CD14-positive monocyte (primary cell): Measurements from ENCODE around the gene SPSB1. TPM values are rescaled to one million over a fixed set of nuclear protein-coding genes. Genes with fewer than 3 reads are reported as not detected.

ENCODE experiments used
- DNase-seq, 3 donors: peaks; one replicate each; pipeline ENCODE4 v3.0.0-alpha.2; 2011 to 2022
- H2AFZ ChIP-seq: 2 replicates; pipeline ENCODE4 v1.6.0; 2012; ENCODE audit warnings: mild to moderate bottlenecking, low read depth, low read length, inconsistent platforms; ENCODE audit not compliant: insufficient read depth, poor library complexity, severe bottlenecking
- H3K27ac ChIP-seq, 2 donors: 1 replicate in 1 of 2; 2 replicates in 1 of 2; pipeline ENCODE4 v1.5.1; 2012 to 2013; ENCODE audit warnings: low read length in 2 of 2, control low read depth in 1 of 2, inconsistent platforms in 1 of 2, low read depth in 1 of 2, mild to moderate bottlenecking in 1 of 2
- H3K27me3 ChIP-seq, 2 donors: one replicate each; pipeline versions ENCODE4 v1.6.0 to v1.6.1; 2011 to 2013; ENCODE audit warnings: low read length in 2 of 2; ENCODE audit not compliant: control insufficient read depth in 2 of 2, insufficient read depth in 2 of 2
- H3K36me3 ChIP-seq, 2 donors: replicated peaks in 1 of 2; 1 replicate in 1 of 2; 2 replicates in 1 of 2; pipeline versions ENCODE4 v1.5.1 to v1.6.1; 2012 to 2013; ENCODE audit warnings: low read length in 2 of 2, control low read depth in 1 of 2, inconsistent platforms in 1 of 2, mild to moderate bottlenecking in 1 of 2; ENCODE audit not compliant: insufficient read depth in 2 of 2, control insufficient read depth in 1 of 2
- H3K4me1 ChIP-seq, 2 donors: 1 replicate in 1 of 2; 2 replicates in 1 of 2; pipeline versions ENCODE4 v1.5.1 to v1.6.1; 2012 to 2013; ENCODE audit warnings: low read length in 2 of 2, control low read depth in 1 of 2, inconsistent platforms in 1 of 2, mild to moderate bottlenecking in 1 of 2, moderate library complexity in 1 of 2; ENCODE audit not compliant: insufficient read depth in 2 of 2, control insufficient read depth in 1 of 2
- H3K4me2 ChIP-seq: replicated peaks from 2 replicates; pipeline ENCODE3; 2012; ENCODE audit warnings: low read length, moderate library complexity, mild to moderate bottlenecking; ENCODE audit not compliant: poor library complexity, severe bottlenecking; ENCODE audit errors: extremely low read depth
- H3K4me3 ChIP-seq, 3 experiments: fragments of 200-600 bp in 1 of 3; sonication (generic) in 1 of 3; replicated peaks in 1 of 3; 1 replicate in 2 of 3; 2 replicates in 1 of 3; pipeline ENCODE4 v1.5.1; 2011 to 2013; ENCODE audit warnings: low read length in 3 of 3, mild to moderate bottlenecking in 3 of 3, control low read depth in 2 of 3, low read depth in 2 of 3, inconsistent platforms in 1 of 3, moderate library complexity in 1 of 3
- H3K79me2 ChIP-seq: 2 replicates; pipeline ENCODE4 v1.6.0; 2012; ENCODE audit warnings: mild to moderate bottlenecking, control low read depth, inconsistent platforms, low read length, moderate library complexity; ENCODE audit not compliant: insufficient read depth
- H3K9ac ChIP-seq: 2 replicates; pipeline ENCODE4 v1.6.0; 2017; ENCODE audit warnings: low read length, mild to moderate bottlenecking; ENCODE audit not compliant: insufficient read depth, poor library complexity, severe bottlenecking
- H3K9me3 ChIP-seq, 2 donors: replicated peaks in 1 of 2; 1 replicate in 1 of 2; 2 replicates in 1 of 2; pipeline versions ENCODE4 v1.5.1 to v1.6.1; 2012 to 2013; ENCODE audit warnings: low read length in 2 of 2, control low read depth in 1 of 2; ENCODE audit not compliant: control insufficient read depth in 1 of 2, insufficient read depth in 1 of 2
- H4K20me1 ChIP-seq: 2 replicates; pipeline ENCODE4 v1.6.0; 2012; ENCODE audit warnings: mild to moderate bottlenecking, low read length, control low read depth, moderate library complexity; ENCODE audit not compliant: insufficient read depth
- H3K27ac Mint-ChIP-seq, 7 donors: one replicate each; pipeline ENCODE4 v1.8.0; 2020; ENCODE audit warnings: mild to moderate bottlenecking in 7 of 7, mixed read lengths in 7 of 7, moderate library complexity in 6 of 7, inconsistent platforms in 2 of 7
- H3K27me3 Mint-ChIP-seq, 3 donors: one replicate each; pipeline ENCODE4 v1.8.0; 2021 to 2022; ENCODE audit warnings: low read depth in 3 of 3, mild to moderate bottlenecking in 3 of 3, mixed read lengths in 3 of 3, moderate library complexity in 3 of 3, inconsistent platforms in 1 of 3
- H3K36me3 Mint-ChIP-seq, 2 donors: one replicate each; pipeline ENCODE4 v1.8.0; 2020; ENCODE audit warnings: mixed read lengths in 2 of 2, inconsistent platforms in 1 of 2, mild to moderate bottlenecking in 1 of 2
- H3K4me1 Mint-ChIP-seq: one replicate; pipeline ENCODE4 v1.8.0; 2020; ENCODE audit warnings: mild to moderate bottlenecking, mixed read lengths
- H3K4me3 Mint-ChIP-seq, 2 donors: one replicate each; pipeline ENCODE4 v1.8.0; 2020; ENCODE audit warnings: mild to moderate bottlenecking in 2 of 2, mixed read lengths in 2 of 2, moderate library complexity in 1 of 2
- H3K9me3 Mint-ChIP-seq, 7 donors: one replicate each; pipeline ENCODE4 v1.8.0; 2020 to 2022; ENCODE audit warnings: mixed read lengths in 7 of 7, mild to moderate bottlenecking in 6 of 7, moderate library complexity in 6 of 7, inconsistent platforms in 2 of 7
- whole genome bisulfite sequencing: methylation state at CpG from one replicate; pipeline ENCODE4 v1.1.5; 2013; ENCODE audit warnings: missing lambda C conversion rate; ENCODE audit not compliant: insufficient coverage; 5-methylcytosine and 5-hydroxymethylcytosine counted together
- intact Hi-C, 2 donors: fragments of 100-400 bp; cut with micrococcal nuclease; formaldehyde crosslinking; loops; one replicate each; pipeline versions ENCODE4 v1.15.0 to v1.15.1; 2023
- polyA plus RNA-seq, 3 donors: library from polyadenylated mRNA; depleted of rRNA in 1 of 3; unstranded in 2 of 3; stranded (reverse) in 1 of 3; fragments of 300-500 nt in 2 of 3; fragments of >200 nt in 1 of 3; fragmentation: Illumina TruSeq in 2 of 3; gene quantifications; 1 replicate in 2 of 3; 2 replicates in 1 of 3; pipeline ENCODE4 v1.2.3, GENCODE V29; 2012 to 2021
- TF ChIP-seq, protein P1 (sequence below): fragments of 200-600 bp; IDR thresholded peaks from one replicate; pipeline ENCODE4 v1.8.0; 2022; ENCODE audit warnings: antibody characterized with exemption, mild to moderate bottlenecking

The SPSB1 gene
- polyA plus RNA-seq, 3 donors, result 0.15 to 1.2 (median 0.29) TPM

GRCh38 chr1:9344426-9345200 lies 51.9 kb downstream of the SPSB1 start:
- H3K9me3 ChIP-seq, result no peaks in the 10 kb centered on the region
- H2AFZ ChIP-seq, result no peak overlapping the region
- no peak for DNase-seq
- peaks cover 0 to 7% (median 0%) of the 10 kb centered on the region in 7 donors for H3K9me3 Mint-ChIP-seq
- H3K4me1 Mint-ChIP-seq, result peaks cover 9% of the 10 kb centered on the region
- WGBS, result 95% methylated on average over 12 of the region's 13 CpGs
- H3K27me3 Mint-ChIP-seq, result peaks cover 10 to 28% (median 19%) of the 10 kb centered on the region in 3 donors
- no peak overlapping the region for H3K4me3 ChIP-seq
- H3K27ac ChIP-seq, result no peak overlapping the region
- peak overlapping the region in 1 of 7 donors; percentile 54 for H3K27ac Mint-ChIP-seq
- peaks cover 9 to 10% of the 10 kb centered on the region in 2 donors for H3K4me1 ChIP-seq
- H3K4me3 Mint-ChIP-seq, result no peak overlapping the region
- no peaks in the 10 kb centered on the region for H4K20me1 ChIP-seq
- peaks cover 0 to 4% of the 10 kb centered on the region in 2 donors for H3K27me3 ChIP-seq
- no peaks in the 10 kb centered on the region for H3K36me3 Mint-ChIP-seq
- H3K4me2 ChIP-seq, result no peak overlapping the region
- intact Hi-C loops, result no loop called here
- TF ChIP-seq, protein P1, sequence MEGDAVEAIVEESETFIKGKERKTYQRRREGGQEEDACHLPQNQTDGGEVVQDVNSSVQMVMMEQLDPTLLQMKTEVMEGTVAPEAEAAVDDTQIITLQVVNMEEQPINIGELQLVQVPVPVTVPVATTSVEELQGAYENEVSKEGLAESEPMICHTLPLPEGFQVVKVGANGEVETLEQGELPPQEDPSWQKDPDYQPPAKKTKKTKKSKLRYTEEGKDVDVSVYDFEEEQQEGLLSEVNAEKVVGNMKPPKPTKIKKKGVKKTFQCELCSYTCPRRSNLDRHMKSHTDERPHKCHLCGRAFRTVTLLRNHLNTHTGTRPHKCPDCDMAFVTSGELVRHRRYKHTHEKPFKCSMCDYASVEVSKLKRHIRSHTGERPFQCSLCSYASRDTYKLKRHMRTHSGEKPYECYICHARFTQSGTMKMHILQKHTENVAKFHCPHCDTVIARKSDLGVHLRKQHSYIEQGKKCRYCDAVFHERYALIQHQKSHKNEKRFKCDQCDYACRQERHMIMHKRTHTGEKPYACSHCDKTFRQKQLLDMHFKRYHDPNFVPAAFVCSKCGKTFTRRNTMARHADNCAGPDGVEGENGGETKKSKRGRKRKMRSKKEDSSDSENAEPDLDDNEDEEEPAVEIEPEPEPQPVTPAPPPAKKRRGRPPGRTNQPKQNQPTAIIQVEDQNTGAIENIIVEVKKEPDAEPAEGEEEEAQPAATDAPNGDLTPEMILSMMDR, result no peak
- H3K36me3 ChIP-seq, result no peaks in the 10 kb centered on the region
- no peaks in the 10 kb centered on the region for H3K79me2 ChIP-seq
- H3K9ac ChIP-seq, result no peak overlapping the region

- no peak overlapping the region for H3K4me3 Mint-ChIP-seq
- Histone ChIP-seq H3K4me1 (peaks cover 8 to 9% of the 10 kb centered on the region in 2 donors), H3K4me3 (no peak overlapping the region), H3K27me3 (peaks cover 0 to 4% of the 10 kb centered on the region in 2 donors), H3K9ac (no peak overlapping the region), H2AFZ (no peak overlapping the region), H3K9me3 (no peaks in the 10 kb centered on the region), H3K79me2 (no peaks in the 10 kb centered on the region), H3K27ac (no peak overlapping the region), H4K20me1 (no peaks in the 10 kb centered on the region), H3K36me3 (no peaks in the 10 kb centered on the region), H3K4me2 (no peak overlapping the region)
- intact Hi-C loops, result no loop called here
- DNase-seq, result no peak
- H3K27ac Mint-ChIP-seq, result no peak overlapping the region
- 96% methylated on average over 4 of the region's 6 CpGs for WGBS
- H3K9me3 Mint-ChIP-seq, result peaks cover 0 to 7% (median 0%) of the 10 kb centered on the region in 7 donors
- H3K27me3 Mint-ChIP-seq, result peaks cover 10 to 23% (median 19%) of the 10 kb centered on the region in 3 donors
- peaks cover 9% of the 10 kb centered on the region for H3K4me1 Mint-ChIP-seq
- no peaks in the 10 kb centered on the region for H3K36me3 Mint-ChIP-seq
- TF ChIP-seq, protein P1, result no peak
Measured at GRCh38 chr1:9345471-9345870, 52.8 kb downstream of the SPSB1 start.
